Smooth muscle cell of the umbilical artery (primary cell): ENCODE data around the gene ACBD6. TPM values are rescaled to one million over a fixed set of nuclear protein-coding genes. Genes with fewer than 3 reads are reported as not detected.

Source experiments
- total RNA-seq: library from RNA; depleted of rRNA; stranded (reverse); fragments of >200 nt; gene quantifications from 2 replicates; pipeline ENCODE4 v1.2.3, GENCODE V29; 2014

ACBD6 gene
- 39.9 and 47.2 TPM in 2 replicates for total RNA-seq

DNA sequence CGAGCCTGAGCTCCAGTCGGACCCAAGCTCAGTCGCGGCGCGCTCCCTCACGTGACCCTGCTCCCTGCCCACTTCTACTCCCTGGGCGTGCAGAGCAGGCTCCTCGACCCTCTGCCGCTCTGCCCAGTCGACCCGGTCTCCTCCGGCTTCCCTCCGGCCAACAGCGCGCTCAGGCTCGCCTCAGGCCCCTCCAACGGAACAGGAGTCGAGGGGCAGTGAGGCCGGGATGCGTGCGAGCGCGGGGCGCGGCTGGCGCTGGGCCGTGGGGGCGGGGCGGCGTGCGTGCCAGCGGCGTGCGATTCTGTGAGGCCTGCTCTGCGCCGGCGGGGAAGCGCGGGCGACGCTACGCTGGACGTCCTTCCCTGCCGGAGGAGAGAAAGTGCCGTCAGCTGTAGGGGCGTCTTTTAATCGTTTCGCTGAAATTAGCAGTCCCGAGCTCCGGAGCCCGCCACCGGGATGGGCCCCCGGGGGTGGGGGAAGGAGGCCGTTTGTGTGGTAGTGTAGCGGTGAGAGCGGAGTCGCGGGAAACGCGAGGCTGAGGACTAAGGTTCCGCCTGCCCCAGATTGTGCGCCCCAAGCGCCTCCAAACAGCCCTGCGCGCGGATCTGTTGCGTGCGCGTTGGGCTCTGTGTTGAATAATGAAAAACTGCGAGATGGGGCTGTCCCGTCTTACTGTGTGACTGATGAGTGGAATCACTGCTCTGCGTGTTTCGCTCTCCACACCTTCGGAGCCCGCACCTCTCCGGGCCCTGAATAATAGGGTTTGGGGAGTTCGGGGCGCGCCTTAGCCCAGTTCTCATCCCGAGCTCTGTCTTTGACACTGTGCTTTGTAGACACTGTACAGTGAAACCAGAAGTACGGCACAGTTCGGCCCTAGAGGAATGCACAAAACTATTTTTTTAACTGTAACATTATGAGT is at the start of gene ACBD6:
Gene ACBD6, minus strand, starts transcription at position 217 of the 919 bp plus-strand sequence. CDS start 311 bp downstream, outside the sequence.

Other genes with a start within 250 kb of the ACBD6 start
- gene OVAAL, start 56.4 kb upstream of the ACBD6 start, total RNA-seq, result not detected in 2 replicates
- gene XPR1, start 129.4 kb upstream of the ACBD6 start, total RNA-seq, result 18.4 and 23.9 TPM in 2 replicates